Thoracic aorta (tissue), 2 donors: ENCODE data around the gene POLA1. TPM values are rescaled to one million over a fixed set of nuclear protein-coding genes. Genes with fewer than 3 reads are reported as not detected.

ENCODE experiments used
- ATAC-seq: fragments of 150-250 bp; one replicate; pipeline ENCODE4 v1.8.0; 2017; ENCODE audit warnings: low read depth; ENCODE audit not compliant: insufficient number of reproducible peaks, low FRiP score
- DNase-seq: peaks from one replicate; pipeline ENCODE4 v3.0.0-alpha.2; 2020; ENCODE audit warnings: low spot score
- H3K27ac ChIP-seq, 2 donors: fragments of 200-600 bp; sonication (generic); 1 replicate in 1 of 2; 2 replicates in 1 of 2; pipeline ENCODE4 v1.5.1; 2016; ENCODE audit warnings: mild to moderate bottlenecking in 2 of 2, moderate library complexity in 2 of 2
- H3K27me3 ChIP-seq: fragments of 200-600 bp; sonication (generic); replicated peaks from 2 replicates; pipeline ENCODE4 v1.6.0; 2016; ENCODE audit warnings: mild to moderate bottlenecking; ENCODE audit not compliant: insufficient read depth
- H3K36me3 ChIP-seq: fragments of 200-600 bp; sonication (generic); one replicate; pipeline ENCODE4 v1.5.1; 2016
- H3K4me1 ChIP-seq, 2 donors: fragments of 200-600 bp; sonication (generic); 1 replicate in 1 of 2; 2 replicates in 1 of 2; pipeline versions ENCODE4 v1.5.1 to v1.6.0; 2016; ENCODE audit warnings: low read depth in 2 of 2, mild to moderate bottlenecking in 1 of 2; ENCODE audit not compliant: control insufficient read depth in 1 of 2
- H3K4me3 ChIP-seq: fragments of 200-600 bp; sonication (generic); 2 replicates; pipeline ENCODE4 v1.5.1; 2016; ENCODE audit warnings: mild to moderate bottlenecking
- H3K9me3 ChIP-seq: fragments of 200-600 bp; sonication (generic); 2 replicates; pipeline ENCODE4 v1.5.1; 2016
- CTCF ChIP-seq: fragments of 200-600 bp; sonication (generic); IDR thresholded peaks from one replicate; pipeline ENCODE4 v1.5.1; 2019; ENCODE audit warnings: antibody characterized with exemption
- total RNA-seq, 2 donors: library from RNA; depleted of rRNA; stranded (reverse); fragments of >200 nt; gene quantifications; one replicate each; pipeline versions ENCODE4 v1.1.0 to v1.2.3, GENCODE V29; 2016

POLA1 gene
- total RNA-seq, 2 donors from 2014 or later, result 11.6 to 20.6 TPM

GRCh38 chrX:24720036-24720435, 26.3 kb downstream of the POLA1 start:
- no peaks in the 10 kb centered on the region for H3K36me3 ChIP-seq
- H3K9me3 ChIP-seq, result no peaks in the 10 kb centered on the region
- no peak overlapping the region for H3K27ac ChIP-seq
- no peak for TF ChIP-seq CTCF
- H3K4me3 ChIP-seq, result no peak overlapping the region
- no peak for DNase-seq
- no peaks in the 10 kb centered on the region for H3K4me1 ChIP-seq
- no peak for ATAC-seq
- no peaks in the 10 kb centered on the region for H3K27me3 ChIP-seq

DNA sequence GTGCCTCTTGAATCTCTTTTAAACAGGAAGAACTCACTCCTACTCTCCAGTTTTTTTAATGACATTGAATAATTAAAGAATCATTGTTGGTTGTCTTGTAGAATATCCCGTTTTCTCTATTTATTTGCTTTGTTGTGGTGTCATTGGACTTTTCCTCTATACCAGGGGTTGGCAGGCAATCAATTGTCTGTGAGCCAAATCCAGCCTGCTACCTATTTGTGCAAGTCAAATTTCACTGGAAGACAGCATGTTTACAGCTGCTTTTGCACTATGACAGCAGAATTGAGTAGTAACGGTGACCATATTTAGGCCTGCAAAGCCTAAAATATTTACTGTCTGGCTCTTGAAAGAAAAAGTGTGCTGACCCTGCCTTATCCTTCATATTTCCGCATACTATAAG, 34.8 kb downstream of the POLA1 start:
- Histone ChIP-seq H3K27ac (no peak overlapping the region), H3K9me3 (no peaks in the 10 kb centered on the region), H3K4me3 (no peak overlapping the region), H3K27me3 (no peaks in the 10 kb centered on the region), H3K4me1 (no peaks in the 10 kb centered on the region), H3K36me3 (no peaks in the 10 kb centered on the region)
- ATAC-seq, result no peak
- no peak for TF ChIP-seq CTCF
- no peak for DNase-seq

DNA sequence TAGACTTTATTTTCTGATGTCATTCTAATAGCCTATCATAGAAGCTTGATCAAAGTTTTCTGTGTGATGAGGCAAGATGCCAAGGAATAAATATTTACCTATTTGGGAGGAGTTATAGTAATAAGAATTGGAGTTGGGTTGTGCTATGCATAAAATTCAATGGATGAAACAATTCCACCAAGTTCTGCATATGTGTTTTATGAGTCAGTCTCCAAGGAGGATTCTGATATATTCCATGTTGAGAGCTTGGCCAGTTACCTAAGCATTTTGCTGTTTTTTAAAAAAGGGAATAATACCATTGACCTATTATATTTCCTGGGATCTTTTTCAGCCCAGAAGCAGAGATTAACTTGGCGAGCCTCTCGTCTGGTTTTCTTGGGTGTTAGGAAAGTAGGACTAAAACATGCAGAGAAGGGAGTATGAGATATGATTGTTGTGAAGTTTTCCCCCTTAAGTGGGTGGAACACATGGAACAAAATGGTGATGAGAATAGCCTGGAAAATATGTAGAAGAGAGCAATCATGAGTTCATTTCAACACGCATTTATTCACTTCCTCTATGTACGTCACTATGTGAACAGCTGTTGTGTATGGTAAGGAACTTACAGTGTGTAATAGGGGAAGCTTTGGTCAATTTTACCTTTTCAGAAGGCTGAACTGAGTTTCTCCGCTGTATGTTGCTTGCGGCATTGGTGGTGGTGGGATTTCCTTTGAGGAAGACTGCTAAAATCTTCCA, 39.2 kb downstream of the POLA1 start:
- DNase-seq (no peak), ATAC-seq (no peak)
- no peak overlapping the region for H3K27ac ChIP-seq
- TF ChIP-seq CTCF, result no peak
- H3K36me3 ChIP-seq, result no peaks in the 10 kb centered on the region
- no peaks in the 10 kb centered on the region for H3K27me3 ChIP-seq
- no peak overlapping the region for H3K4me3 ChIP-seq
- no peaks in the 10 kb centered on the region for H3K9me3 ChIP-seq
- H3K4me1 ChIP-seq, result no peaks in the 10 kb centered on the region

- no peak overlapping the region for H3K27ac ChIP-seq
- DNase-seq (no peak), ATAC-seq (no peak)
- no peaks in the 10 kb centered on the region for H3K4me1 ChIP-seq
- TF ChIP-seq CTCF, result no peak
- no peaks in the 10 kb centered on the region for H3K36me3 ChIP-seq
- no peaks in the 10 kb centered on the region for H3K27me3 ChIP-seq
- H3K9me3 ChIP-seq, result no peaks in the 10 kb centered on the region
- no peak overlapping the region for H3K4me3 ChIP-seq
These were observed 47.6 kb downstream of the POLA1 start for GRCh38 chrX:24741330-24741729.

DNA sequence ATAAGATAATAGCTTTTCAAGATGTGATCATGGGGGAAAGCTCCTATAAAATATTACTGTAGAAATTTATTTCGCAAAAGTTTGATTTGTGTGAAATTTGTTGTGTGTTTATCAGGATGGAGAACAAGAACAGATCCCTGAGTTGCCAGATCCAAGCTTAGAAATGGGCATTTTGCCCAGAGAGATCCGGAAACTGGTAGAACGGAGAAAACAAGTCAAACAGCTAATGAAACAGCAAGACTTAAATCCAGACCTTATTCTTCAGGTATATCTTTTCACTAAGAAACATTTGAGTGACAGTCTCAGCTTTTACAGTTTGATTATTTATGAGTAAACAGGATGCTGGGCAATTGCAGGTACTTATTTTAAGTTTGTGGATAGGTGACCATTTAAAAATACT, 54.5 kb downstream of the POLA1 start:
- no peaks in the 10 kb centered on the region for H3K27me3 ChIP-seq
- H3K36me3 ChIP-seq, result no peaks in the 10 kb centered on the region
- DNase-seq (no peak), ATAC-seq (no peak)
- no peaks in the 10 kb centered on the region for H3K4me1 ChIP-seq
- no peak overlapping the region for H3K4me3 ChIP-seq
- no peak for TF ChIP-seq CTCF
- H3K27ac ChIP-seq, result no peak overlapping the region
- H3K9me3 ChIP-seq, result no peaks in the 10 kb centered on the region
